GM18873 (cell line): ENCODE measurements around the gene SFXN4.

ENCODE experiments used
- ATAC-seq: cut with Tn5 transposase; IDR thresholded peaks from one replicate; pipeline ENCODE4 v1.9.1; 2021; ENCODE audit warnings: mild to moderate bottlenecking, moderate library complexity, moderate number of reproducible peaks; ENCODE audit not compliant: unreplicated experiment, low FRiP score

The SFXN4 gene, protein sequence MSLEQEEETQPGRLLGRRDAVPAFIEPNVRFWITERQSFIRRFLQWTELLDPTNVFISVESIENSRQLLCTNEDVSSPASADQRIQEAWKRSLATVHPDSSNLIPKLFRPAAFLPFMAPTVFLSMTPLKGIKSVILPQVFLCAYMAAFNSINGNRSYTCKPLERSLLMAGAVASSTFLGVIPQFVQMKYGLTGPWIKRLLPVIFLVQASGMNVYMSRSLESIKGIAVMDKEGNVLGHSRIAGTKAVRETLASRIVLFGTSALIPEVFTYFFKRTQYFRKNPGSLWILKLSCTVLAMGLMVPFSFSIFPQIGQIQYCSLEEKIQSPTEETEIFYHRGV

DNA sequence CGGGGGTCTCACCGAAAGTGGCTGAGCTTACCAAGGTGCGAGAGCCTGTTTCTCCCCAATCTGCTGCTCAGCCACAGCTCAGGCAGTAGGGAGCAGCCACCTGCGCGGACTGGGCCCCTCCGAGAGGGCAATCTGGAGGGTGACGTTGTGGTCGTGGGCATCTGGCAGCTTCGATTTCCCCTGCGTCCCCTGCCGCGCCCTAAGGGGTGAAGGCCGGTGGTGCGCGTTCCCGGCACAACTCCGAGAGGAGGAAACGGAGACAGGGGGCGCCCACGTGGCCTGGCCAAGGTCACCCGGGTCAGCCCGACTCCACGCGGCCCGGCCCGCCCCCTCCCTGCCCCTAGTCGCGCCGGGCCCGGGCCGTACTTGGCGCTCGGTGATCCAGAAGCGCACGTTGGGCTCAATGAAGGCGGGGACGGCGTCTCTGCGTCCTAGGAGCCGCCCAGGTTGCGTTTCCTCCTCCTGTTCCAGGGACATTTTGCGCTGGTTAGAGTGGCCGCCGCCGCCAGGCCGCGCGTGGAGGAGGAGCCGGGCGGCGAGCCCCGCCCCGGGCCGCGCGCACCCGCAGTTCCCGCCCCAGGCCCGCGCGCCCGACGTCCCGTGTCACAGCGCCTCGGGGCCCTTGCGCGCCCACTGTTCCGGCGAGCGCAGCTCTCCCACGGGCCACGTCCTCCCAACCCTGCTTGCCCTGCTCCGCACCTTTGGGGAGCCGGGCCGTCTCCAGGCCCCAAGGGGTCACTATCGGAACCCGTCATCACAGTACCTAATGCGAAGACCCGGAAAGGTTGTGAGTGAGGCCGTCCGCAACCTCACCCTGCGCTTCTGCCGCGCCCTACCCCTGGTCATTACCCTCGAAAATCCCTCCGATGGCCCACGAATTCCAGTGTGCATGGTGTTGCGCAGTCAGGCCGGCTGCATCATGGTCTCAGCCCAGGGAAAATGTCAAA lies at the start of gene SFXN4:
TSS of gene SFXN4 (minus strand) at position 544 of the 947 bp plus-strand sequence. CDS start at position 477, 67 bp downstream.
- ATAC-seq: peak; percentile 75

GRCh38 chr10:119211625-119212441 lies 46.3 kb upstream of the SFXN4 start:
- ATAC-seq: no peak

- no peak for ATAC-seq
These were observed 45.7 kb upstream of the SFXN4 start for GRCh38 chr10:119211176-119211575.

DNA sequence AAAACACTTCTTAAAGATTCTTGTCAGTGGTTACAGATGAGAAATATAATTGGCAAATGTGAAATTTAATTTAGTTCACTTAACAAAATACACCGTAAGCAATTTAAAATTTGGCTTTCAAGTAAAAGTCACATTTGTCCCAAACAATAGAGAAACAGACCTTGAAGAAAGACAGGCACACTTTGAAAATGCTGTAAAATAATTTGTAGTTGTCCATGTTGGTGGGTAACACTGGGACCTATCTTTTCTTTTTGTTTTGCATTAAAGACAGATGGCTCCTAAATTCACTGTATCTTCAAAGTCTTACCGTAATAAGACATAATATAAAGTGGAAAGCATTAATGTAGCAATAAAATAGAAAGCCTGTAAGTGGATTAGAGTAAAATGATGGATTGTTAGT lies 45.1 kb upstream of the SFXN4 start:
- ATAC-seq: no peak

- no peak for ATAC-seq
These were observed 44.3 kb upstream of the SFXN4 start for GRCh38 chr10:119209736-119210355.

GRCh38 chr10:119209035-119209735 lies 43.7 kb upstream of the SFXN4 start:
- ATAC-seq: no peak

GRCh38 chr10:119208553-119208940 lies 43.0 kb upstream of the SFXN4 start:
- no peak for ATAC-seq

DNA sequence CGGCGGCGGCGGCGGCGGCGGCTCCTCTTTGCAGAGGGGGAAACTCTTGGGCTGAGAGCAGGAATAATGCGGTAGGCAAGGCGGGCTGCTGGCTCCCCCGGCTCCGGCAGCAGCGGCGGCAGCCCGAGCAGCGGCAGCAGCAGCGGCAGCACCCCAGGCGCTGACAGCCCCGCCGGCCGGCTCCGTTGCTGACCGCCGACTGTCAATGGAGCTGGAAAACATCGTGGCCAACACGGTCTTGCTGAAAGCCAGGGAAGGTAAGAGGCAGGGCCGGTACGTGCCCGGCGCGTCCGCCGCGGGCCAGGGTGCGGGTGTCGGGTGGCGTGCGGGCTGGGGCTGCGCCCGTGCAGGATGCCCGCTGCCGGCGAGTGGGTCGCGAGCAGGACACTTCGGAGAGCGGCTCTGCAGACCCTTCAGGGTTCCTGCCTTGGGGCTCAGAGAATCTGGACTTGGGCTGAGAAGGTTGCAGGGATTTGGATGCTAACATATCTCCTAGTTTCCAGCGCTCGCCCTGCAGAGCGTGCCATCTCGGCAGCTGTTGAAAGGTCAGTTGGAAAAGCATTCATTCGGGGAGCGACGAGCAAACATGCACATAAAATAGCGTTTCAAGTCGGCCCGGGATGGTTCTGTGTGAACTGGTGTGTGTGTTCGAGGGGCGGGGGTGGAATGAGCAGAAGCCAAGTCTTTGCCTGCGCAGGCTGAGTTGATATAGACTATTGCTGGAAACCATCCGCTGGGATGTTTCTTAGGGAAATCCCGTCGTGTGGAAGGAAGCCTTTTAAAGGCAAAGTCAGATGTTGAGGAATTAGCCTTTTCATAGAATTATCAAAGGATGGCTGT lies 42.4 kb upstream of the SFXN4 start:
- ATAC-seq: peak; percentile 15

GRCh38 chr10:119207366-119207666 lies 41.8 kb upstream of the SFXN4 start, which contains the start of gene GRK5:
Gene GRK5, plus strand, starts transcription at chr10:119207571. Its CDS starts 347 bp downstream, at chr10:119207918.
- ATAC-seq: peak; percentile 62

- ATAC-seq: peak; percentile 41
These were observed 41.3 kb upstream of the SFXN4 start for GRCh38 chr10:119206603-119207365.

GRCh38 chr10:119205894-119206602 lies 40.5 kb upstream of the SFXN4 start:
- ATAC-seq: no peak

DNA sequence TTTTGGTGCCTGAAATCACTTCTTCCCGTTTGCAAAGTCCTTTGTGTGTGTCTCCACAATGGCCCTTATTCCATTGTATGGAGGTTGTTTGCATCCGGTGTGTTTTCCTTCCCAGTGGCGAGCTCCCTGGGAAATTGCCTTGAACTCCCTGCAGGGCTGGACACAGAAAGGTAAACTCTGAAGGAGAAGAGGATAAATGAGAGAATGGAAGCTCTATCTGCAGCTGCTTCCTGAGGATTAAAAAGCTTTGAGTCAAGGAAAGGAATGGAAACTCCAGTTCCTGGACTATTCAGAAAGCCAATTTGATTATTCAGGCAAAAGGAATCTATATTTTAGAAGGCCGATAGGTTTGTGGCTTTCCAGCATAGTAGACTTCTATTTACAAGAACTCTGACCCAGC lies 37.5 kb upstream of the SFXN4 start:
- ATAC-seq: no peak

- no peak for ATAC-seq
These were observed 35.7 kb upstream of the SFXN4 start for GRCh38 chr10:119201233-119201632.

GRCh38 chr10:119199231-119199992 lies 33.9 kb upstream of the SFXN4 start:
- no peak for ATAC-seq

DNA sequence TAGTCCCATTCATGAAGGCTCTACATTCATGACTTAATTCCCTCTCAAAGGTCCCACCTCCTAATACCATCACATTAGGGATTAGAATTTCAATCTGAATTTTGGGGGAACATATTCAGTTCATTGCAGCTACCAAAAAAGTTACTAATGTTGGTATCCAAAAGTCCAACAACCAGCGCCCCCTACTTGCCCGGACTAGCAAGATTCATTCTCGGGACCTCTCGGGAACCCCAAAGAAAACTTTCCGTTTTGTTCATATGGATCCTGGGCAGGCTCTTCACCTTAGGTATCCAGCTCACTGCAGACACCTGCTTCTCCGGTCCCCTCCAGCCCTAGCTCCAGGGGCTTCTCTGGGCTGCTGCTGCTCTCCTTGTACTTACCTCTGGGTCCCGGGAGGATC lies 32.9 kb upstream of the SFXN4 start:
- ATAC-seq: no peak

DNA sequence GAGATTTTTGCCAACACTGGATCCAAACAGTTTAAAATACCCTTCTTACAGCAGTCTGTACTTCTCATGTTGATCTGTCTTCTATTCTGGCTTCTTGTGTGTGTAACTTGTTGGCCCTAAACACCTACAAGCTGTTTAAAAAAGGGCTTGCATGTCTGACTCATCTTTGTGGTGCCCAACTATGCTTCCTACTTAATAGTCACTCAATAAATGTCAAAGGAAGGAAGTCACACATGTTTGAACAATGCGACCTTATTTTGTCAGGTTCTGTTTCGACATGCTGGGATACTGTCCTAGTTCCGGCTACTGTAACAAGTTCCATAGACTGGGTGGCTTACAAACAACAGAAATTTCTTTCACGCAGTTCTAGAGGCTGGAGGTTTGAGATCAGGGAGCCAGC lies 32.4 kb upstream of the SFXN4 start:
- ATAC-seq: no peak

DNA sequence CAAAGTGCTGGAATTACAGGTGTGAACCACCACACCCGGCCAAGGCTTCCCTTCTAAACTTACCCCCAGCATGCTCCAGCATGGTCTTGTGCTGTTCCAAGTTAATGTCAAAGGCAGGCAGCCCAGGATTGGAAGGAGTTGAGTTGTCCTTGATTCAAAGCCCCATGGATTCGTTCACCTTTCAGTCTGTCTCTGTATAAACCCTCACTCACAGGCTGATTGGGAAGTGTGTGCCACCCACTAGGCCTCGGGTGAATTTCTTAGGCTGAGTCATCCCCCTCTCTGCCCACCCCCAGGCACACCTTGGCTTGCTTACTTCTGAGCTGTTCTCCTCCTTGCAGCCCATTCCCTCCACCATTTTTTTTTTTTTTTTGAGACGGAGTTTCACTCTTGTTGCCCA lies 26.4 kb upstream of the SFXN4 start:
- no peak for ATAC-seq
